Omental fat pad (tissue), 4 donors: Measurements from ENCODE around the gene DOCK6. TPM values are rescaled to one million over a fixed set of nuclear protein-coding genes. Genes with fewer than 3 reads are reported as not detected.

Source experiments
- ATAC-seq: fragments of 150-250 bp; one replicate; pipeline ENCODE4 v1.9.1; 2016; ENCODE audit warnings: mild to moderate bottlenecking, moderate library complexity; ENCODE audit not compliant: low FRiP score
- DNase-seq: peaks from one replicate; pipeline ENCODE4 v3.0.0-alpha.2; 2019; ENCODE audit warnings: low spot score
- CTCF ChIP-seq, 3 donors: fragments of 450-650 bp; IDR thresholded peaks; one replicate each; pipeline ENCODE4 v1.5.1; 2016 to 2017; ENCODE audit warnings: antibody characterized with exemption in 3 of 3, mild to moderate bottlenecking in 3 of 3, moderate library complexity in 2 of 3
- total RNA-seq, 4 donors: library from RNA; depleted of rRNA; stranded (reverse); fragments of >200 nt; gene quantifications; one replicate each; pipeline ENCODE4 v1.1.0, GENCODE V29; 2016

Gene DOCK6
- total RNA-seq, 4 donors from 2014 or later = 17.1 to 109 (median 41.4) TPM

- DNase-seq = no peak
- TF ChIP-seq CTCF (IDR thresholded peaks at IDR 0.05) = no peak
- no peak for ATAC-seq
Measured at GRCh38 chr19:11173516-11174155, 88.7 kb downstream of the DOCK6 start.

GRCh38 chr19:11172576-11172975, 89.7 kb downstream of the DOCK6 start:
- TF ChIP-seq CTCF (IDR thresholded peaks at IDR 0.05) = no peak
- DNase-seq (no peak), ATAC-seq (no peak)

- no peak for TF ChIP-seq CTCF (IDR thresholded peaks at IDR 0.05)
- DNase-seq (no peak), ATAC-seq (no peak)
Measured at GRCh38 chr19:11171144-11171543, 91.2 kb downstream of the DOCK6 start.

GRCh38 chr19:11169896-11170678, 92.2 kb downstream of the DOCK6 start:
- no peak for TF ChIP-seq CTCF (IDR thresholded peaks at IDR 0.05)
- ATAC-seq (no peak), DNase-seq (no peak)

GRCh38 chr19:11168568-11168967, 93.8 kb downstream of the DOCK6 start:
- ATAC-seq (no peak), DNase-seq (no peak)
- no peak for TF ChIP-seq CTCF (IDR thresholded peaks at IDR 0.05)

- ATAC-seq = no peak
- no peak for TF ChIP-seq CTCF (IDR thresholded peaks at IDR 0.05)
Measured at GRCh38 chr19:11166281-11167142, 95.8 kb downstream of the DOCK6 start.

More at GRCh38 chr19:11166281-11167142, 95.8 kb downstream of the DOCK6 start:
- DNase-seq = no peak
